GM12891 (cell line): Measurements from ENCODE around the gene SLC52A1.

ENCODE experiments used
- POLR2A ChIP-seq: IDR thresholded peaks from 2 replicates; pipeline ENCODE4 v1.6.1; 2011; ENCODE audit warnings: low read depth, low read length, control low read depth
- POLR2AphosphoS5 ChIP-seq: IDR thresholded peaks from 2 replicates; pipeline ENCODE4 v1.6.1; 2011; ENCODE audit warnings: low read depth, low read length, control low read depth
- TAF1 ChIP-seq: IDR thresholded peaks from 2 replicates; pipeline ENCODE4 v1.6.1; 2011; ENCODE audit warnings: low read depth, low read length, control low read depth

DNA sequence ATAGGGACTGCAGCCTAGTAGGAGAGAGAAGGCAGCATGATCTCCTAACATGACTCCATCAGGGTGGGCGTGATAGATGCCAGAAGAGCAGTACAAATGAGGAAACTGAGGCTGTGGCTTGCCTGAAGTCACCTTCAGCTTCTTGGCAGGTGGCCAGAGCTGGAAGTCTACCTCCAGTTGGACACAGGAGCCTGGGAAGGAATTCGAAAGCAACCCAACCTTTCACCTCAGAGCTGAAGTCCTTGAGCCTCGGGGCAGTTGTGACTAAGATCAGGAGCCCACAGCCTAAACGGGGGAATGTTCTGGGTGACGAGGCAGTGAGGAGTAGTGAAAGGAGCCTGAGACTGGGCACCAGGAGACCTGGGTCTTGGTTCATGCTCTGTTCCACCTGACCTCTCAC, 9.4 kb upstream of the SLC52A1 start:
- TF ChIP-seq POLR2A = no peak
- TF ChIP-seq POLR2AphosphoS5 = no peak
- TF ChIP-seq TAF1 = no peak
